H1 (cell line): Measurements from ENCODE around the gene UBE2D3. TPM values are rescaled to one million over a fixed set of nuclear protein-coding genes. Genes with fewer than 3 reads are reported as not detected.

Experiments used
- BRCA1 ChIP-seq: IDR thresholded peaks from 2 replicates; pipeline ENCODE4 v1.6.1; 2012; ENCODE audit warnings: low read depth, low read length, improper control_type of control experiment
- EGR1 ChIP-seq: IDR thresholded peaks from 2 replicates; pipeline ENCODE4 v1.6.1; 2011; ENCODE audit warnings: low read depth, low read length, borderline replicate concordance
- KDM1A ChIP-seq: fragments of 200-600, 300-600 bp; sonication (generic); IDR thresholded peaks from 2 replicates; pipeline ENCODE4 v1.7.1; 2016; ENCODE audit warnings: mild to moderate bottlenecking, low read length, borderline replicate concordance
- KDM4A ChIP-seq: IDR thresholded peaks from one replicate; pipeline ENCODE4 v1.7.1; 2012; ENCODE audit warnings: low read depth, mild to moderate bottlenecking, moderate library complexity, low read length, inconsistent platforms; ENCODE audit not compliant: severe bottlenecking
- NANOG ChIP-seq: IDR thresholded peaks from 2 replicates; pipeline ENCODE4 v1.6.1; 2011; ENCODE audit warnings: low read length, low read depth, mild to moderate bottlenecking, inconsistent platforms; ENCODE audit not compliant: insufficient read depth, poor library complexity, severe bottlenecking
- PHF8 ChIP-seq: fragments of 200-600 bp; sonication (generic); conservative IDR thresholded peaks from 2 replicates; pipeline ENCODE4 v1.7.1; 2012; ENCODE audit warnings: low read depth, mild to moderate bottlenecking, inconsistent platforms, low read length, moderate library complexity
- RBBP5 ChIP-seq: IDR thresholded peaks from 2 replicates; pipeline ENCODE4 v1.7.1; 2012; ENCODE audit warnings: low read depth, mild to moderate bottlenecking, inconsistent platforms, low read length, moderate library complexity, borderline replicate concordance
- SAP30 ChIP-seq: fragments of 300-600 bp; sonication (generic); IDR thresholded peaks from 2 replicates; pipeline ENCODE4 v1.7.1; 2012; ENCODE audit warnings: low read length, moderate library complexity, mild to moderate bottlenecking, inconsistent platforms; ENCODE audit not compliant: insufficient read depth, insufficient replicate concordance
- SIN3A ChIP-seq, 2 experiments: IDR thresholded peaks in 1 of 2; conservative IDR thresholded peaks in 1 of 2; 2 replicates each; pipeline ENCODE4 v1.6.1; 2011 to 2012; ENCODE audit warnings: low read length in 2 of 2, improper control_type of control experiment in 1 of 2, low read depth in 1 of 2, mild to moderate bottlenecking in 1 of 2
- TAF1 ChIP-seq: IDR thresholded peaks from 2 replicates; pipeline ENCODE4 v1.6.1; 2011; ENCODE audit warnings: mild to moderate bottlenecking, low read depth, low read length
- ZNF274 ChIP-seq: IDR thresholded peaks from 2 replicates; pipeline ENCODE4 v1.7.0; 2012; ENCODE audit warnings: low read length, borderline replicate concordance; ENCODE audit errors: extremely low read depth
- polyA plus RNA-seq, 7 experiments: library from polyadenylated mRNA; depleted of rRNA in 3 of 7; stranded (reverse) in 5 of 7; unstranded in 2 of 7; fragments of >200 nt in 5 of 7; fragments of 200-250 nt in 2 of 7; gene quantifications; 1 replicate in 5 of 7; 2 replicates in 1 of 7; 4 replicates in 1 of 7; pipeline versions ENCODE4 v1.2.1 to v1.2.3, GENCODE V29; 2011 to 2013; ENCODE audit warnings: missing spikeins in 2 of 7, mixed read lengths in 2 of 7
- total RNA-seq: library from RNA; stranded (reverse); fragmentation: NEBNext Ultra II Directional; extraction: Animal tissue kit (Norgen Biotek cat#: 25700); gene quantifications from 2 replicates; pipeline ENCODE4 v1.2.1, GENCODE V29; 2021
- TF ChIP-seq, protein P1 (sequence below): IDR thresholded peaks from 2 replicates; pipeline ENCODE4 v1.6.1; 2011; ENCODE audit warnings: low read depth, mild to moderate bottlenecking, low read length; ENCODE audit not compliant: insufficient read depth
- TF ChIP-seq, protein P2 (sequence below): IDR thresholded peaks from 2 replicates; pipeline ENCODE4 v1.6.1; 2011; ENCODE audit warnings: low read length, improper control_type of control experiment

The UBE2D3 gene
- total and polyA plus RNA-seq, 2 of the 8 experiments (the other 6 are each of a cell fraction or from before 2014, with no cell fraction given): 396 to 544 TPM

DNA sequence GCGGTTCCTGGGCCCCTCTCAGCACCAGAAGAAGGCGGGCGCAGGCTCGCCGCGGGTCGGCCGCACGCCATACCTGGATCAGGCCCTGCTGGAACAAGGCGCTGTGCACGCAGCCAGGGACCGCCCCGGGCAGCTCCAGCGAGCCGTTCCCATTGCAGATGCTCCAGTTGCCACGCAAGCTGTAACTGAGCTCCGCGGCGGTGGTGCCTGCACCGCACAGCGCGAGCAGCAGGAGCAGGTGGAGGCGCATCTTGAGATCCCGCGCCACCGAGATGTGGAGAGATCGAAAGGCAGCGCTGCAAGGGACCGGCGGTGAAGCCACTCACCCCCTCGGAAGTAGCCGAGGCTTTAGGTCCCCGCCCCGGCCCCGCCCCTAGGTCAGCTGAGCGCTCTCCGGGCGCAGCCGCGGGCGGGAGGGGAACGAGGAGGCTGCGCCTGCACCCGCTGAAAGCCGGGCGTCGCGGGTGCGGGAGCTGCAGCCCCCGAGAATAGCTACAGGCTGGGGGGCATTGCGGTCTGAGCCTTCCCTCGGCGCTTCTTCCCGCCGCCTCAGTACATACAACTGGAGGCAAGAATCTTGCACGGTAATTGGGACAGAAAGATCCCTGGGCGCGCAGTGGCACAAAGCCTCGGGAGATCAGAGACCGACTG is 66.6 kb downstream of the UBE2D3 start, which contains the start of gene MANBA (continued):
- peak; percentile 48 to 68; a peak in 1 of 4 replicates for TF ChIP-seq SIN3A (conservative IDR thresholded peaks at IDR 0.05 in 1 of 2, IDR thresholded peaks at IDR 0.05 in 1 of 2; ENCODE audit: low read depth in 1 of 2, low read length in 2 of 2)
- peak; percentile 70; the same call in 1 of the 2 replicates for TF ChIP-seq RBBP5
- TF ChIP-seq KDM4A: peak; percentile 86
- TF ChIP-seq KDM1A: no peak
- TF ChIP-seq, protein P1, sequence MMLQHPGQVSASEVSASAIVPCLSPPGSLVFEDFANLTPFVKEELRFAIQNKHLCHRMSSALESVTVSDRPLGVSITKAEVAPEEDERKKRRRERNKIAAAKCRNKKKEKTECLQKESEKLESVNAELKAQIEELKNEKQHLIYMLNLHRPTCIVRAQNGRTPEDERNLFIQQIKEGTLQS: no peak
- TF ChIP-seq BRCA1: no peak
- peak; percentile 50; the same call in 1 of the 2 replicates for TF ChIP-seq TAF1
- TF ChIP-seq, protein P2, sequence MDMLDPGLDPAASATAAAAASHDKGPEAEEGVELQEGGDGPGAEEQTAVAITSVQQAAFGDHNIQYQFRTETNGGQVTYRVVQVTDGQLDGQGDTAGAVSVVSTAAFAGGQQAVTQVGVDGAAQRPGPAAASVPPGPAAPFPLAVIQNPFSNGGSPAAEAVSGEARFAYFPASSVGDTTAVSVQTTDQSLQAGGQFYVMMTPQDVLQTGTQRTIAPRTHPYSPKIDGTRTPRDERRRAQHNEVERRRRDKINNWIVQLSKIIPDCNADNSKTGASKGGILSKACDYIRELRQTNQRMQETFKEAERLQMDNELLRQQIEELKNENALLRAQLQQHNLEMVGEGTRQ: 0 out of 2 replicates have a peak, but pooled peaks have one; percentile 23
- TF ChIP-seq SAP30: no peak
- peak; percentile 69 for TF ChIP-seq PHF8
- no peak for TF ChIP-seq ZNF274
- TF ChIP-seq EGR1: no peak
- TF ChIP-seq NANOG: no peak
